NCI-H1436 (cell line): ENCODE results near the gene ZNF740.
"Not testable (repeated sequence)": the region's sequence is repeated elsewhere in the genome, so short reads cannot be mapped to it uniquely, and the experiment has no call there.

Experiments
- DNase-seq: peaks from one replicate; lab custom pipeline; 2025; lab: John Stamatoyannopoulos, UW

ZNF740 gene

GRCh38 chr12:53173085-53173715 lies 7.3 kb upstream of the ZNF740 start:
- DNase-seq, result no peak

GRCh38 chr12:53174881-53175491 lies 5.5 kb upstream of the ZNF740 start:
- DNase-seq, result no peak

DNA sequence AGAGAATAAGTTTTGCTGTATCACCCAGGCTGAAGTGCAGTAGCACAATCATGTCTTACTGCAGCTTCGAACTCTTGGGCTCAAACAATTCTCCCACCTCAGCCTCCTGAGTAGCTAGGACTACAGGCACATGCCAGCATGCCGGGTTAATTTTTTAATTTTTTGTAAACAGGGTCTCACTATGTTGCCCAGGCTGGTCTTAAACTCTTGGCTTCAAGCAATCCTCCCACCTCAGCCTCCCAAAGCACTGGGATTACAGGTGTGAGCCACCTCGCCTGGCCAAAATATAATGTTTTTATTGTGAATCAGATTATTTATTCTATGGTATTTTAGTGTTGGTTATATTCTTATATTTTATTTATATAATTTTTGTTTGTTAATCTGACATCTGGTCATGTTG lies 3.8 kb upstream of the ZNF740 start:
- no peak for DNase-seq

DNA sequence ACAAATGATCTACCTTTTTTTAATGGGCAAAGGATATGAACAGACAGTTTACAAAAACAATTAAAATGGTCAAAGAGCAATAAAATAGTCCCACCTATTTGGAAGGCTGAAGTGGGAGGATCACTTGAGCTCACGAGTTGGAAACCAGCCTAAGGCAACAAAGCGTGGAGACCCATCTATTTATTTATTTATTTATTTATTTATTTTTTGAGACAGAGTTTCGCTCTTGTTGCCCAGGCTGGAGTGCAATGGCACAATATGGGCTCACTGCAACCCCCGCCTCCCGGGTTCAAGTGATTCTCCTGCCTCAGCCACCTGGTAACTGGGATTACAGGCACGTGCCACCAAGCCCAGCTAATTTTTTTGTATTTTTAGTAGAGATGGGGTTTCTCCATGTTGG lies 3.1 kb upstream of the ZNF740 start:
- not testable (repeated sequence) for DNase-seq

GRCh38 chr12:53178803-53179202 lies 1.7 kb upstream of the ZNF740 start:
- not testable (repeated sequence) for DNase-seq

GRCh38 chr12:53179687-53180219 lies 769 bp upstream of the ZNF740 start:
- DNase-seq, result no peak

GRCh38 chr12:53180931-53181645 lies 566 bp downstream of the ZNF740 start:
- peak; percentile 75 for DNase-seq

DNA sequence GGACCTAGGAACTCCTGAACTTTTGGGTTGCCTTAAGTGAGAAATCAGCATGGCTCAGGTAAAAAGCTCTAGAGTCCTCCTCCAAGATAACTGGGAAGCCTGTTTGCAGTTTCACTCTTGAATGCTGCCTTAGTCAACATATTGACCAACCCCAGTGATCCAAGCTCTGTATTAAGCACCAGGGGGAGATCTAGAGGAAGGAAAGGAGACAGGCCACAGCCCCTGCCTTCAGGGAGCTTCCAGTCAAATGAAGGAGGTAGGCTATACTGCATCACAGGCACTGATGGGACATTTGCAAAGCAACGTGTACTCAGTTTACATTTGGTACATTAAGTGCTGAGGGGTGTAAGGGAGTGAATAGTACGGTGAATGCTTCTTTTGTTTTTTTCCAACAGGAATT lies 1.4 kb downstream of the ZNF740 start:
- DNase-seq, result no peak

GRCh38 chr12:53182903-53183302 lies 2.4 kb downstream of the ZNF740 start:
- no peak for DNase-seq

DNA sequence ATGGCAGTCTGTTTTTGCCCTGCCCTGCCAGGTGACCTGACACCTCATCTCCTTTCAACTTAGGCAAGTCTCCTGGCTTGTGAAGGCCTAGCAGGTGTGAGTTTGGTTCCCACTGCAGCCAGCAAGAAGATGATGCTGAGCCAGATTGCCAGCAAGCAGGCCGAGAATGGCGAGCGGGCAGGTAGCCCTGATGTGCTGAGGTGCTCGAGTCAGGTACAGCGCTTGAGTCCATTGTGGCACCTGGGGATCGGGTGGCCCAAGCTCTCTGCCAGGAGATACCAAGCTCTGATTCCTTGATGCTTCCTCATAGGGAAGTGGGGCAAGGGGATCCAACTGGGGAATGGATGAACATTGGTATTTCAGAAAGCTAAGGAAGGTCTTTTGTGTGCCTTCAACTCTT lies 4.3 kb downstream of the ZNF740 start:
- DNase-seq, result no peak

- DNase-seq, result no peak
Measured at GRCh38 chr12:53185582-53186153, 5.1 kb downstream of the ZNF740 start.

DNA sequence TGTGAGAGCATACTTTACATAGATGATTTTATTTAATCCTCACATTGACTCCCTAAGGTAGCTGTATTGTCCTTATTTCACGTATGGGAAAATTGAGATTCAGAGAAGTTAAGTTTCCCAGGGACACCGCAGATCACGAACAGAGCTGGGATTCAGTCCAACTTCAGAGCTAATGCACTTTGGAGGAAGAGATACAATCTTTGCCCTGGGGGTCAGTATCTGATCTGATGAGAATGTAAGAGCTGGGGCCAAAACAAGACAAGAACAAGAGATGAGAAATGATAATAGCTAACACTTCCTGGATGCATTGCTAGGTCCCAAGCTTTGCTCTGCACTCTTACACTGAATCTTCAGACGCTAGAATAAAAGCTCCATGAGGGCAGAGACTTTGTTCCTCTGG lies 6.2 kb downstream of the ZNF740 start:
- DNase-seq, result no peak

- no peak for DNase-seq
Measured at GRCh38 chr12:53187145-53187899, 6.8 kb downstream of the ZNF740 start.

- DNase-seq, result peak; percentile 20
Measured at GRCh38 chr12:53190108-53190729, 9.7 kb downstream of the ZNF740 start.

DNA sequence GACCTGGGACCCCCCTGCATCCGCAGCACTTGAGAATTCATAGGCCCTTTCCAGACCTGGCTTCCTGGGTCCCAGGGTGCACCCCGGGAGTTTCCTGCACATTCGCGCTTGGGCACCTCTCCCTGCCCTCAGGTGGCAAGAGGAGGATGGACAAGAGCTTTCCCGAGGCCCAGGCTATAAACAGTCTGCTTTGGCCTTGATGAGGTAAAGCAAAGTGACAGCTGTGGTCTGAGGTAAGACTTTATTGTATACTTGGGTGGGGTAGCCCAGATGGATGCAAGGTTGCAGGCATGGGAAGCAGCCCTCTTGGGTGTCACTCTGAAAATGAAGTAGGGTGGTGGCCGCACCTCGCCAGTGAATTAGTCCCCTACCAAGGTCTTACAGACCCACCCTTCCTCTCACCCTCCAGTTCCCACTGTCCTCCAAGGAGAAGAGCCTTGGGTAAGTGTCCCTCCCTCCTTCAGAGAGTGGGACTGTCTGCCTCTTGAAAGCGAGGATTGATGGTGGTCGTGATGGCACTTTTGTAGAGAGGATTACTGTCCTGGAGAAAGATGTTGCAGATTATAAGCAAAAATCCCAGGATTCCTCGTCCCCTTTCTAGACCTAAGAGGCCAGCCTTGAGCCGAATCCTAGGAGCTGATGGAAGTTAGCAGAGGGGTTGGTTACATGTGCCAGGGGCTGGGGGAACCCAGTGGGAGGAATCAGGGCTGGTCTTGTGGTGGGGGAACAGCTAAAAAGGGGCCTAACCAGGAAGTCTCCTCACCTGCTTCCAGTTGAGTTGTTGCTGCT lies 10.8 kb downstream of the ZNF740 start:
- DNase-seq, result no peak

- no peak for DNase-seq
Measured at GRCh38 chr12:53191885-53192530, 11.5 kb downstream of the ZNF740 start.

DNA sequence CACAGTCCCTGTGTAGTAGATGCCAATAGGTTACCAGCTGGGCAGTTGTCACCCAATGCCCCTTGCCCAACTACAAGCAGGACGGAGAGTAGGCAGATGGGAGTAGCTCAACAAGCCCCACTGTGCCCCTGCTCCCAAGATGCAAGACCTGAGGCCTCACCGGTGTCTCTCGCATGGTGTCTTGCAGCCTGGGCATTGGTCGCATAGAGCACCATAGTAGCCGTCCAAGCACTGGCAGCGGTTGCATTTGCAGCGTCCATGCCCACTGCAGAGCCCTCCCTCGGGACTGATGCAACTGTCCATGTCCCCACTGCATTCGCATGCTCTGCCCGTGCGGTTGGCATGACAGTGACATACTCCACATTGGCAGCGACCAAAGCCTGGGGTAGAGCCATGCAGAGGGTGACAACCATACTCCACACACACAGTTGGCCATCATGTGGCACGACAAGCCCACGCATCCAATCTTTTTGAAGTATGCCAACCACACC lies 12.1 kb downstream of the ZNF740 start:
- no peak for DNase-seq

DNA sequence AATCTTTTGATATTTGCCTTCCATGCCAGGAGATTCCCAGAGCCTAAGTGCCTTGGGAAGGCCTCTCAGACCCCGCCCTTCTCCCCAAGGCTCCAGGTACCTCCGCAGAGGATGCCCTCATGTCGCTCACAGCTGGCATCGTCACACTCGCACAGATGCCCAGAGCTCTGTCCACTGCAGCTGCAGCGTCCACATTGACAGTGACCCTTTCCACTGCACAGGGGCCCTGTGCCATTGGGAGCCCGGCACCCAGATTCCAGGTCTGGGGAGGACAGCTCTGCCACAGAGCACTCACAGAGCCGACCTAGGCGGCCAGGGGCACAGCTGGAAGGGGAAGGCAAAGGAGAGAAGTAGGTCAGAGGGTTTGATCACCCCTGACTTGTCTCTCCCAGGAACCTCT lies 12.5 kb downstream of the ZNF740 start:
- no peak for DNase-seq

GRCh38 chr12:53193985-53194716 lies 13.6 kb downstream of the ZNF740 start:
- DNase-seq, result no peak
